ENCODE measurements around the gene KNCN.

Gene KNCN

GRCh38 chr1:46543761-46544560 is 7.5 kb downstream of the KNCN start:
- no peak for DNase-seq

- no peak for DNase-seq
Observed at GRCh38 chr1:46543382-46543760, 8.1 kb downstream of the KNCN start.

- no peak for DNase-seq
Observed at GRCh38 chr1:46539972-46540371, 11.5 kb downstream of the KNCN start.

- no peak for DNase-seq
Observed at GRCh38 chr1:46538147-46538546, 13.3 kb downstream of the KNCN start.

GRCh38 chr1:46537651-46538050 is 13.8 kb downstream of the KNCN start:
- DNase-seq = no peak

GRCh38 chr1:46536527-46536926 is 14.9 kb downstream of the KNCN start:
- DNase-seq = no peak

- DNase-seq = no peak
Observed at GRCh38 chr1:46535063-46535462, 16.4 kb downstream of the KNCN start.

- DNase-seq = peak; percentile 42
Observed at GRCh38 chr1:46533179-46533864, 18.1 kb downstream of the KNCN start.

GRCh38 chr1:46532498-46533178 is 18.8 kb downstream of the KNCN start:
- peak; percentile 61 for DNase-seq

- DNase-seq = no peak
Observed at GRCh38 chr1:46532095-46532494, 19.4 kb downstream of the KNCN start.

- no peak for DNase-seq
Observed at GRCh38 chr1:46530791-46531409, 20.5 kb downstream of the KNCN start.

GRCh38 chr1:46530311-46530710 is 21.1 kb downstream of the KNCN start:
- DNase-seq = no peak

- no peak for DNase-seq
Observed at GRCh38 chr1:46529031-46529630, 22.3 kb downstream of the KNCN start.

- no peak for DNase-seq
Observed at GRCh38 chr1:46528297-46528955, 23.0 kb downstream of the KNCN start.

GRCh38 chr1:46527474-46528296 is 23.8 kb downstream of the KNCN start:
- DNase-seq = peak; percentile 59

- DNase-seq = no peak
Observed at GRCh38 chr1:46526691-46527291, 24.7 kb downstream of the KNCN start.

GRCh38 chr1:46526013-46526690 is 25.3 kb downstream of the KNCN start:
- DNase-seq = no peak

GRCh38 chr1:46525253-46525983 is 26.0 kb downstream of the KNCN start:
- no peak for DNase-seq

- no peak for DNase-seq
Observed at GRCh38 chr1:46524843-46525242, 26.6 kb downstream of the KNCN start.
